Spleen (tissue), 13 donors: ENCODE measurements around the gene NSMCE3. TPM values are rescaled to one million over a fixed set of nuclear protein-coding genes. Genes with fewer than 3 reads are reported as not detected.
A peak's percentile ranks its signal among the peaks of the same experiment; 100 is the strongest.

Source experiments
- DNase-seq: peaks from one replicate; pipeline ENCODE4 v3.0.0-alpha.2; 2020
- H3K27ac ChIP-seq, 8 donors: fragments of 200-600 bp; sonication (generic) in 7 of 8; 1 replicate in 4 of 8; 2 replicates in 4 of 8; pipeline versions ENCODE4 v1.5.0 to v1.8.0; 2016 to 2021; ENCODE audit warnings: inconsistent platforms in 4 of 8, mild to moderate bottlenecking in 4 of 8, moderate library complexity in 1 of 8
- H3K27me3 ChIP-seq, 7 donors: fragments of 200-600 bp; sonication (generic) in 6 of 7; replicated peaks in 1 of 7; 1 replicate in 4 of 7; 2 replicates in 3 of 7; pipeline versions ENCODE4 v1.5.0 to v1.8.0; 2016 to 2021; ENCODE audit warnings: inconsistent platforms in 3 of 7, mild to moderate bottlenecking in 1 of 7
- H3K36me3 ChIP-seq, 6 donors: fragments of 200-600 bp; sonication (generic) in 5 of 6; 1 replicate in 4 of 6; 2 replicates in 2 of 6; pipeline versions ENCODE4 v1.5.0 to v1.8.0; 2016 to 2021; ENCODE audit warnings: inconsistent platforms in 2 of 6
- H3K4me1 ChIP-seq, 6 donors: fragments of 200-600 bp; sonication (generic) in 5 of 6; 1 replicate in 3 of 6; 2 replicates in 3 of 6; pipeline versions ENCODE4 v1.5.0 to v1.8.0; 2016 to 2021; ENCODE audit warnings: inconsistent platforms in 3 of 6
- H3K4me3 ChIP-seq, 8 donors: fragments of 200-600 bp; sonication (generic) in 7 of 8; 1 replicate in 4 of 8; 2 replicates in 4 of 8; pipeline versions ENCODE4 v1.5.0 to v1.8.0; 2016 to 2021; ENCODE audit warnings: inconsistent platforms in 4 of 8, mild to moderate bottlenecking in 4 of 8, moderate library complexity in 2 of 8
- H3K9me3 ChIP-seq, 8 donors: fragments of 200-600 bp; sonication (generic) in 7 of 8; 1 replicate in 4 of 8; 2 replicates in 4 of 8; pipeline versions ENCODE4 v1.5.0 to v1.8.0; 2016 to 2021; ENCODE audit warnings: inconsistent platforms in 4 of 8
- CTCF ChIP-seq, 11 experiments: fragments of 200-600 bp in 7 of 11; fragments of 450-650 bp in 4 of 11; sonication (generic) in 4 of 11; IDR thresholded peaks in 8 of 11; conservative IDR thresholded peaks in 3 of 11; 1 replicate in 7 of 11; 2 replicates in 4 of 11; pipeline versions ENCODE4 v1.4.0 to v1.8.0; 2016 to 2021; ENCODE audit warnings: antibody characterized with exemption in 11 of 11, inconsistent platforms in 4 of 11, mild to moderate bottlenecking in 1 of 11
- POLR2A ChIP-seq, 3 donors: fragments of 450-650 bp; IDR thresholded peaks; one replicate each; pipeline ENCODE4 v1.5.1; 2017; ENCODE audit warnings: antibody characterized with exemption in 3 of 3, mild to moderate bottlenecking in 1 of 3
- POLR2AphosphoS5 ChIP-seq, 3 donors: sonication (generic); formaldehyde crosslinking; IDR thresholded peaks; one replicate each; pipeline ENCODE4 v1.5.1; 2017; ENCODE audit warnings: antibody characterized with exemption in 3 of 3
- WGBS, 5 donors: extraction: QIAGEN DNeasy Blood & Tissue Kit in 3 of 5; methylation state at CpG; one replicate each; pipeline versions ENCODE4 v1.1.5 to v1.1.7; 2013 to 2018; 5-methylcytosine and 5-hydroxymethylcytosine counted together
- intact Hi-C: fragments of 100-400 bp; cut with DNase I; formaldehyde crosslinking; loops from one replicate; pipeline ENCODE4 v1.15.0; 2023; ENCODE audit warnings: low total_unique reads
- long read RNA-seq, 2 donors: transcript quantifications; one replicate each; lab custom pipeline, GENCODE V29; 2026
- polyA plus RNA-seq, 3 donors: library from polyadenylated mRNA; stranded (reverse); fragments of 200-250 nt; gene quantifications; one replicate each; pipeline ENCODE4 v1.2.1, GENCODE V29; 2013
- total RNA-seq, 7 donors: library from RNA; depleted of rRNA in 3 of 7; stranded (reverse); fragments of >200 nt in 3 of 7; fragmentation: NEBNext Ultra II Directional in 4 of 7; extraction: Animal tissue kit (Norgen Biotek cat#: 25700) in 4 of 7; gene quantifications; one replicate each; pipeline versions ENCODE4 v1.1.0 to v1.2.1, GENCODE V29; 2016 to 2021
- donor health status: healthy with polysubstance abuse.
- donor health status: DM: no; HTN: no; CAD: no; lungs with moderate emphysema.
- donor health status: DM: no; HTN: no; CAD: no.
- donor health status: Bipolar disorder and iron deficiency.
- donor health status: healthy.
- donor health status: DM: no; HTN: no; CAD: no.
- donor health status: DM: yes; HTN: yes; CAD: no.

The NSMCE3 gene
- total RNA-seq (10 to 100 TPM in 2 of 7 donors, 1 to 10 TPM in 5; 6.5 to 10.8 (median 9.3) TPM), polyA plus RNA-seq (1 to 10 TPM; 9.4 to 10.0 (median 9.7) TPM)
- long read RNA-seq, donor 1, full-length matches to known transcripts = 9 of 9 reads
- long read RNA-seq, donor 1, partial matches to known transcripts = 0 of 9 reads
- long read RNA-seq, donor 1, other reads (novel, unspliced or antisense) = 0 of 9 reads
- long read RNA-seq, donor 2, full-length matches to known transcripts = 11 of 11 reads
- long read RNA-seq, donor 2, partial matches to known transcripts = 0 of 11 reads
- long read RNA-seq, donor 2, other reads (novel, unspliced or antisense) = 0 of 11 reads

GRCh38 chr15:29269485-29270168 lies at the start of gene NSMCE3:
TSS of gene NSMCE3 (minus strand) at chr15:29269822. CDS start at chr15:29269705, 117 bp downstream.
- H3K4me3 ChIP-seq = peak within 1 kb of the TSS; percentile 56 to 78 (median 72)
- no peaks in the 10 kb centered on the region for H3K9me3 ChIP-seq
- intact Hi-C loops = no loop called here
- H3K36me3 ChIP-seq = peaks cover 0 to 4% (median 0%) of the 10 kb centered on the region in 6 donors
- peak within 1 kb of the TSS; percentile 82 to 96 (median 94) for H3K27ac ChIP-seq
- DNase-seq = peak; percentile 97
- H3K4me1 ChIP-seq = peaks cover 27 to 51% (median 32%) of the 10 kb centered on the region in 6 donors
- peak in 1 of 11 experiments; percentile 13 for TF ChIP-seq CTCF (IDR thresholded peaks at IDR 0.05 in 8 of 11, conservative IDR thresholded peaks at IDR 0.05 in 3 of 11)
- TF ChIP-seq POLR2AphosphoS5 (IDR thresholded peaks at IDR 0.05) = peak; percentile 98 to 99 (median 99)
- TF ChIP-seq POLR2A (IDR thresholded peaks at IDR 0.05) = peak; percentile 72 to 89 (median 73)
- H3K27me3 ChIP-seq = no peaks in the 10 kb centered on the region
- 0 to 1% (median 0%) methylated on average over 43 to 68 of the region's 68 CpGs for WGBS, 5 donors

GRCh38 chr15:29316422-29316821 lies 46.8 kb upstream of the NSMCE3 start:
- TF ChIP-seq POLR2A (IDR thresholded peaks at IDR 0.05) (no peak), POLR2AphosphoS5 (IDR thresholded peaks at IDR 0.05) (no peak), CTCF (IDR thresholded peaks at IDR 0.05 in 8 of 11, conservative IDR thresholded peaks at IDR 0.05 in 3 of 11) (no peak)
- no peaks in the 10 kb centered on the region for H3K4me1 ChIP-seq
- 74 to 85% (median 83%) methylated on average over 3 of the region's 3 CpGs for WGBS, 5 donors
- no peak overlapping the region for H3K27ac ChIP-seq
- DNase-seq = no peak
- no peaks in the 10 kb centered on the region for H3K27me3 ChIP-seq
- H3K9me3 ChIP-seq = peaks cover 0 to 19% (median 2%) of the 10 kb centered on the region in 8 donors
- H3K36me3 ChIP-seq = no peaks in the 10 kb centered on the region
- H3K4me3 ChIP-seq = no peak overlapping the region
- intact Hi-C loops = no loop called here

GRCh38 chr15:29312387-29312786 lies 42.8 kb upstream of the NSMCE3 start:
- H3K27me3 ChIP-seq = no peaks in the 10 kb centered on the region
- no peaks in the 10 kb centered on the region for H3K9me3 ChIP-seq
- TF ChIP-seq POLR2A (IDR thresholded peaks at IDR 0.05) = no peak
- no peak for TF ChIP-seq CTCF (IDR thresholded peaks at IDR 0.05 in 8 of 11, conservative IDR thresholded peaks at IDR 0.05 in 3 of 11)
- TF ChIP-seq POLR2AphosphoS5 (IDR thresholded peaks at IDR 0.05) = no peak
- intact Hi-C loops = no loop called here
- H3K4me1 ChIP-seq = peaks cover 0 to 9% (median 0%) of the 10 kb centered on the region in 6 donors
- H3K27ac ChIP-seq = no peak overlapping the region
- no peak for DNase-seq
- no peaks in the 10 kb centered on the region for H3K36me3 ChIP-seq
- no peak overlapping the region for H3K4me3 ChIP-seq
- WGBS, 5 donors = 68 to 80% (median 71%) methylated on average over 2 of the region's 2 CpGs

- no peak overlapping the region for H3K4me3 ChIP-seq
- intact Hi-C loops = no loop called here
- TF ChIP-seq POLR2AphosphoS5 (IDR thresholded peaks at IDR 0.05) (no peak), CTCF (IDR thresholded peaks at IDR 0.05 in 8 of 11, conservative IDR thresholded peaks at IDR 0.05 in 3 of 11) (no peak), POLR2A (IDR thresholded peaks at IDR 0.05) (no peak)
- no peak overlapping the region for H3K27ac ChIP-seq
- no peak for DNase-seq
- peaks cover 0 to 9% (median 0%) of the 10 kb centered on the region in 6 donors for H3K4me1 ChIP-seq
- no peaks in the 10 kb centered on the region for H3K9me3 ChIP-seq
- no peaks in the 10 kb centered on the region for H3K27me3 ChIP-seq
- no peaks in the 10 kb centered on the region for H3K36me3 ChIP-seq
Measured at GRCh38 chr15:29311696-29312095, 42.1 kb upstream of the NSMCE3 start.
